ENCODE results near the gene ALOX5AP. TPM values are rescaled to one million over a fixed set of nuclear protein-coding genes. Genes with fewer than 3 reads are reported as not detected.

ALOX5AP gene
- total RNA-seq, 4 donors from 2014 or later = 4.7 to 21.5 (median 12.7) TPM

GRCh38 chr13:30712536-30713532 is 22.5 kb upstream of the ALOX5AP start:
- Histone ChIP-seq H3K27me3 (no peaks in the 10 kb centered on the region), H3K36me3 (no peaks in the 10 kb centered on the region), H3K4me3 (no peak overlapping the region), H3K4me1 (peaks cover 0 to 3% (median 0%) of the 10 kb centered on the region in 3 donors), H3K9me3 (no peaks in the 10 kb centered on the region), H3K27ac (peak overlapping the region in 3 of 4 donors; percentile 1 to 56 (median 11))
- no peak for DNase-seq
- no peak for TF ChIP-seq CTCF (IDR thresholded peaks at IDR 0.05)
- no peak for TF ChIP-seq POLR2A (IDR thresholded peaks at IDR 0.05)
- WGBS, 2 donors = 52 to 57% methylated on average over 10 to 12 of the region's 13 CpGs
- intact Hi-C loops (cut with DNase I) = no loop called here

GRCh38 chr13:30714629-30715371 is 20.5 kb upstream of the ALOX5AP start:
- intact Hi-C loops (cut with DNase I) = no loop called here
- no peaks in the 10 kb centered on the region for H3K36me3 ChIP-seq
- no peaks in the 10 kb centered on the region for H3K9me3 ChIP-seq
- no peaks in the 10 kb centered on the region for H3K27me3 ChIP-seq
- peak overlapping the region in 1 of 4 donors; percentile 9 for H3K27ac ChIP-seq
- TF ChIP-seq CTCF (IDR thresholded peaks at IDR 0.05) = no peak
- TF ChIP-seq POLR2A (IDR thresholded peaks at IDR 0.05) = no peak
- peaks cover 0 to 3% (median 0%) of the 10 kb centered on the region in 3 donors for H3K4me1 ChIP-seq
- no peak for DNase-seq
- 70 to 72% methylated on average over 9 of the region's 10 CpGs for WGBS, 2 donors
- no peak overlapping the region for H3K4me3 ChIP-seq

GRCh38 chr13:30715372-30715756 is 20.0 kb upstream of the ALOX5AP start:
- H3K27ac ChIP-seq = no peak overlapping the region
- no peaks in the 10 kb centered on the region for H3K9me3 ChIP-seq
- H3K4me3 ChIP-seq = no peak overlapping the region
- no peak for DNase-seq
- intact Hi-C loops (cut with DNase I) = no loop called here
- peaks cover 0 to 3% (median 0%) of the 10 kb centered on the region in 3 donors for H3K4me1 ChIP-seq
- no peaks in the 10 kb centered on the region for H3K36me3 ChIP-seq
- WGBS, 2 donors = 86 to 95% methylated on average over 4 of the region's 4 CpGs
- H3K27me3 ChIP-seq = no peaks in the 10 kb centered on the region
- no peak for TF ChIP-seq CTCF (IDR thresholded peaks at IDR 0.05)
- TF ChIP-seq POLR2A (IDR thresholded peaks at IDR 0.05) = no peak

GRCh38 chr13:30715837-30716236 is 19.5 kb upstream of the ALOX5AP start:
- intact Hi-C loops (cut with DNase I) = no loop called here
- 60 to 71% methylated on average over 4 of the region's 4 CpGs for WGBS, 2 donors
- Histone ChIP-seq H3K4me1 (peaks cover 0 to 3% (median 0%) of the 10 kb centered on the region in 3 donors), H3K27ac (no peak overlapping the region), H3K27me3 (no peaks in the 10 kb centered on the region), H3K9me3 (no peaks in the 10 kb centered on the region), H3K4me3 (no peak overlapping the region), H3K36me3 (no peaks in the 10 kb centered on the region)
- TF ChIP-seq POLR2A (IDR thresholded peaks at IDR 0.05) (no peak), CTCF (IDR thresholded peaks at IDR 0.05) (no peak)
- no peak for DNase-seq
